ENCODE data around the gene C1R. TPM values are rescaled to one million over a fixed set of nuclear protein-coding genes. Genes with fewer than 3 reads are reported as not detected.
"Not testable (repeated sequence)": the region's sequence is repeated elsewhere in the genome, so short reads cannot be mapped to it uniquely, and the experiment has no call there.

The C1R gene
- total RNA-seq, 4 donors from 2014 or later, result 22.8 to 297 (median 140) TPM

DNA sequence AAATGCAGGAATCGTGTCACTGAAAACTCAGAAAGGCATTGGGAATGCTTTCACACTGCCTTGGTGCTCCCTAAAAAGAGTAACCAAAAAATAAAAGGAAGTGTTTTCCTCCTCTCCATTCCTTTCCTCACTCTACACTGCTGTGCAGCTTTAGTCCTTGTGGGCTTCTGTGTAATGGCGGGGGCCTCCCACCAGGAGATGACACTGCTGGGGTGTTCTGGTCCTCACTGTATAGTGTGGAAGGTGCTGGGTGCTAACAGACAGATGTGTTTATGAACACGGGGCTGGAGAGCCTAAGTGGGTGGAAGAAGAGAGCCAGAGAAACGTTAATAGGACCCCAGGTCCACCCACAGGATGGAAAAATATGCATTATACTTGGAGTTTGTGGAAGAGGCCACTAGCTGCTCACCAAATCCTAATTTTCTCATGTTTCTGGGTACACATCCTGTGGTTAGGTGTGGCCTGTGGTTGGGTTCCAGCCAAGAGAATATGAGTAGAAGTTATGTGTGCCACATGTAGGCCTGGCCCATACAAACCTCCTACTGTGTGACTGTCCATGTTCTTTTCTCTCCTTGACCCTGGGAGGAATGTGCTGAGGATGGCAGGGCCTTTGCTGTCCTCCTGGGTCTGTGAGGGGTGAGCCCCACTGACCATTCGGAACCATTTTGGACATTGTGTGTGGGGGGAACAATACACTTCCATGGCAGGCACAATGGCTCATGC, 45.7 kb downstream of the C1R start:
- Histone ChIP-seq H3K27ac (no peak overlapping the region), H3K4me1 (peaks cover 0 to 5% (median 0%) of the 10 kb centered on the region in 3 donors), H3K36me3 (no peaks in the 10 kb centered on the region), H3K9me3 (no peaks in the 10 kb centered on the region), H3K27me3 (no peaks in the 10 kb centered on the region), H3K4me3 (no peak overlapping the region)
- TF ChIP-seq CTCF (IDR thresholded peaks at IDR 0.05), result no peak
- no peak for TF ChIP-seq POLR2A (IDR thresholded peaks at IDR 0.05)
- 74 to 79% methylated on average over 4 of the region's 5 CpGs for WGBS, 2 donors
- DNase-seq, result no peak
- intact Hi-C loops (cut with DNase I), result no loop called here

DNA sequence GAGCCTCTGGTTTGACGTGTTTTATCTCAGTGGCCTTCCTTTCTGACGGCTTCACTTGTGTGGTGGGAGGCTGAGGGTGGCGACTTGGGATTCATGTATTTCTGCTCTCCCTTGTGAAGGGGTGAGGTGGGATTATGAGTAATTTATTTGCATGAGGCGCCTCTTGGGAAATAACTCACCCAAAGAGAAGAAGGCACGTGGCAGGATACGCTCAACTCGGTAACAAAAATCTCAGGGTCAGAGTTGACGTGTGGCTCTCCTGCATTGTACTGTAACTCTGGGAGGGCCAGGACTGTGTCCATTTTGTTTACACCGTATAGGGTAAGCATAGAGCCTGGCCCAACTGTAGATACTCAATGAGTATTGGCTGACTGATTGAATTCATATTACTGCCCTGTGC, 46.3 kb downstream of the C1R start:
- DNase-seq, result no peak
- Histone ChIP-seq H3K27ac (no peak overlapping the region), H3K36me3 (no peaks in the 10 kb centered on the region), H3K4me1 (peaks cover 0 to 5% (median 0%) of the 10 kb centered on the region in 3 donors), H3K4me3 (no peak overlapping the region), H3K27me3 (no peaks in the 10 kb centered on the region), H3K9me3 (no peaks in the 10 kb centered on the region)
- no peak for TF ChIP-seq POLR2A (IDR thresholded peaks at IDR 0.05)
- no peak for TF ChIP-seq CTCF (IDR thresholded peaks at IDR 0.05)
- 75 to 87% methylated on average over 9 of the region's 9 CpGs for WGBS, 2 donors
- intact Hi-C loops (cut with DNase I), result no loop called here

- Histone ChIP-seq H3K4me1 (peaks cover 0 to 17% (median 4%) of the 10 kb centered on the region in 3 donors), H3K4me3 (no peak overlapping the region), H3K27ac (no peak overlapping the region), H3K9me3 (no peaks in the 10 kb centered on the region), H3K27me3 (no peaks in the 10 kb centered on the region), H3K36me3 (no peaks in the 10 kb centered on the region)
- TF ChIP-seq POLR2A (IDR thresholded peaks at IDR 0.05), result no peak
- peak in 5 of 6 experiments; percentile 37 to 61 (median 53) for TF ChIP-seq CTCF (IDR thresholded peaks at IDR 0.05)
- WGBS, 2 donors, result 36 to 37% methylated on average over 6 of the region's 6 CpGs
- DNase-seq, result no peak
- intact Hi-C loops (cut with DNase I), result no loop called here
Observed at GRCh38 chr12:7042842-7043241, 49.4 kb downstream of the C1R start.

DNA sequence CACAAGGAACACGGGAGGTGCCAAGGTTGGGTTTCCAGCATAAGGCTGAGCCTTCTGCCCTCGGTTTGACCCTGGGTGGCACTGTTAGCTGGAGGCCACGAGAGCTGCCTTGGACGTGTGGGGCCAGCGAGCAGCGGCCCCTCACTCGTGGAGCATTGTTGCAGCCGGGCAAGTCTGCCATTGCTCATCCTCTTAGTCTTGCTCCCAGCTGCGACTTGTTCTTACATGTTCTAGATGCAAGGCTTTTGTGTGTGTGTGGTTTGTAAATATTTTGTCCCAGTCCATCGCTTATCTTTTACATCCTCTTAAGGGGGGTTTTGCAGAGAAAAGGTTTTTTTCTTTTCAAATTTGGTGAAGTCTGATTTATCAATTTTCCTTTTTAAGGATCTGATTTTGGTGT, 52.8 kb downstream of the C1R start:
- Histone ChIP-seq H3K27ac (no peak overlapping the region), H3K4me3 (no peak overlapping the region), H3K4me1 (peaks cover 0 to 13% (median 4%) of the 10 kb centered on the region in 3 donors), H3K9me3 (no peaks in the 10 kb centered on the region), H3K36me3 (no peaks in the 10 kb centered on the region), H3K27me3 (no peaks in the 10 kb centered on the region)
- intact Hi-C loops (cut with DNase I), result no loop called here
- TF ChIP-seq POLR2A (IDR thresholded peaks at IDR 0.05), result no peak
- TF ChIP-seq CTCF (IDR thresholded peaks at IDR 0.05), result no peak
- 16 to 35% methylated on average over 8 to 10 of the region's 10 CpGs for WGBS, 2 donors
- DNase-seq, result no peak

DNA sequence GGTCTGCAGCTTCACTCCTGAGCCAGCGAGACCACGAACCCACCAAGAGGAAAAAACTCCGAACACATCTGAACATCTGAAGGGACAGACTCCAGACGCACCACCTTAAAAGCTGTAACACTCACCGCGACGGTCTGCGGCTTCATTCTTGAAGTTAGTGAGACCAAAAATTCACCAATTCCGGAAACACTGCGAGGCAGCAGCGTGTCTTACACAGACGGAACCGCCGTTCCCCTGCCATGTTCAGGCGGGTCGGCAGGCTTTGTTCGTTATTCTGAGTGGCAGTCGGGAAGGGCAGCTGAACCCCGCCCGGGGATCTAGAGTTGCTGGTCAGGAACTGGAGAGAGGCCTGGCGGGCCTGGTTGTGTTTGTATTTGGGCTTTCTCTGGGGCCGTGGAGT, 53.7 kb downstream of the C1R start:
- H3K4me3 ChIP-seq, result no peak overlapping the region
- 88 to 90% methylated on average over 15 to 21 of the region's 22 CpGs for WGBS, 2 donors
- intact Hi-C loops (cut with DNase I), result no loop called here

DNA sequence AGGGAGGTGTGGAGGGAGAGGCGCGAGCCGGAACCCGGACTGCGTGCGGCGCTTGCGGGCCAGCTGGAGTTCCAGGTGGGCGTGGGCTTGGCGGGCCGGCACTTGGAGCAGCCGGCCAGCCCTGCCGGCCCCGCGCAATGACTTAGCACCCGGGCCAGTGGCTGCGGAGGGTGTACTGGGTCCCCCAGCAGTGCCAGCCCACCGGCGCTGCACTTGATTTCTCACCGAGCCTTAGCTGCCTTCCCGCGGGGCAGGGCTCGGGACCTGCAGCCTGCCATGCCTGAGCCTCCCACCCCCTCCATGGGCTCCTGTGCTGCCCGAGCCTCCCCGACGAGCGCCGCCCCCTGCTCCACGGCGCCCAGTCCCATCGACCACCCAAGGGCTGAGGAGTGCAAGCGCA, 54.8 kb downstream of the C1R start:
- H3K27me3 ChIP-seq; H3K36me3 ChIP-seq; intact Hi-C loops (cut with DNase I); H3K9me3 ChIP-seq; H3K27ac ChIP-seq; H3K4me3 ChIP-seq; DNase-seq: not testable (repeated sequence)
- H3K4me1 ChIP-seq, result peaks cover 0 to 13% (median 4%) of the 10 kb centered on the region in 3 donors
- no CpG with 5 or more reads among the region's 32 CpGs for WGBS, 2 donors

More for the DNA sequence above, 53.7 kb downstream of the C1R start:
- H3K9me3 ChIP-seq, result no peaks in the 10 kb centered on the region
- H3K27me3 ChIP-seq, result no peaks in the 10 kb centered on the region
- H3K36me3 ChIP-seq, result no peaks in the 10 kb centered on the region
- no peak overlapping the region for H3K27ac ChIP-seq
- TF ChIP-seq POLR2A (IDR thresholded peaks at IDR 0.05) (no peak), CTCF (IDR thresholded peaks at IDR 0.05) (no peak)
- H3K4me1 ChIP-seq, result peaks cover 0 to 13% (median 4%) of the 10 kb centered on the region in 3 donors
- no peak for DNase-seq
